HG03558 (cell line): ENCODE measurements around the gene ASB10.

Experiments used
- ATAC-seq: cut with Tn5 transposase; IDR thresholded peaks from one replicate; pipeline ENCODE4 v1.9.1; 2021; ENCODE audit warnings: moderate number of reproducible peaks; ENCODE audit not compliant: unreplicated experiment; ENCODE audit errors: extremely low read depth

Gene ASB10

DNA sequence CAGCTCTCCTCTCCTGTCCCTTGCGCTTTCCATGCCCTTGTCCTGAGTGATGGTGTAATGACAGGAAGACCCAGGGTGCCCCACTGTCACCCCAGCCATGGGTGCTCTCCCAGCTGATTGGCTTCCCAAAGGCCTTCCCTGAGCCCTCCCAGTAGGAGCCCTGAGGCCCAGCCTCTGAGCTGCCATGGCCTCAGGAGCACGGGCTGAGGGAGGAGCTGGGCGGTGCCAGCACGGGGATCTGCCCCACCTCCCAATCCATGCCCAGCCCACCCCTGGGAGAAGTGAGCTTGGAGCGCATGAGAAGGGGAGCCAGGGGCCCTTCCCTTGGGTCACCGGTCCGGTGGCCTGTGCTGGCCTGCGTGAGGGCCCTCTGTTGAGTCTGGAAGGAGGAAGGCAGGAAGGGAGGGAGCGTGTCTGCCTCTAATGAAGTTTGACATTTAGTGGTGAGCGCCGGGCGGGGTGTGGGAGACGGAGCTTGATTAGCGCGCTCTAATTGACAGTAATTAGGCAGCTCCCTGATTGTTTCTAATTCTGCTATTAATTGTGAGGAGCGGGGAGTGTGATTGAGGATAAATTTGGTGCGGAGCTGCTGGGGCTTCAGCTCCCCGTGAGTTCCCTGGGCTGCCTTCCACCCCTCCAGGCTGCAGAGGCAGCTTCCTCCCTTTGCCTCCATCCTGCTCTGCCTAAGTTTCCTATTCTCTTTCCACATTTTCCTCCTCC lies 47.8 kb downstream of the ASB10 start:
- no peak for ATAC-seq

- ATAC-seq, result no peak
Measured at GRCh38 chr7:151138153-151138851, 48.7 kb downstream of the ASB10 start.

- ATAC-seq, result no peak
Measured at GRCh38 chr7:151137791-151138152, 49.3 kb downstream of the ASB10 start.

- no peak for ATAC-seq
Measured at GRCh38 chr7:151137076-151137675, 49.9 kb downstream of the ASB10 start.

- ATAC-seq, result no peak
Measured at GRCh38 chr7:151135866-151136843, 50.9 kb downstream of the ASB10 start.

DNA sequence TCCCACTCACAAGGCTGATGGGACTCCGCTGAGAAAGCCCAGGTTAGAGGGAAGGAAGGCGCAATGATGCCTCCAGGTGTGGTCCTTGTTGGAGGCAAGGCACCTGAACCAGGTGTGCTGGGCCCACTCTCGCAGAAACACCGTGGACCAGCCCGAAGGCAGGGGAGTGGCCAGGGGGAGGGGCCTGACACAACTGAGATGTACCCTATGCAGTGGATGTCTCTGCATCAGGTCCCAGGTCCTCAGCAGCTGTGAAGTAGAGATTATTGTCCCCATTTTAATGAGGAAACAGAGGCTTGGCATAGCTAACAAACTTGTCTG lies 51.6 kb downstream of the ASB10 start:
- no peak for ATAC-seq

DNA sequence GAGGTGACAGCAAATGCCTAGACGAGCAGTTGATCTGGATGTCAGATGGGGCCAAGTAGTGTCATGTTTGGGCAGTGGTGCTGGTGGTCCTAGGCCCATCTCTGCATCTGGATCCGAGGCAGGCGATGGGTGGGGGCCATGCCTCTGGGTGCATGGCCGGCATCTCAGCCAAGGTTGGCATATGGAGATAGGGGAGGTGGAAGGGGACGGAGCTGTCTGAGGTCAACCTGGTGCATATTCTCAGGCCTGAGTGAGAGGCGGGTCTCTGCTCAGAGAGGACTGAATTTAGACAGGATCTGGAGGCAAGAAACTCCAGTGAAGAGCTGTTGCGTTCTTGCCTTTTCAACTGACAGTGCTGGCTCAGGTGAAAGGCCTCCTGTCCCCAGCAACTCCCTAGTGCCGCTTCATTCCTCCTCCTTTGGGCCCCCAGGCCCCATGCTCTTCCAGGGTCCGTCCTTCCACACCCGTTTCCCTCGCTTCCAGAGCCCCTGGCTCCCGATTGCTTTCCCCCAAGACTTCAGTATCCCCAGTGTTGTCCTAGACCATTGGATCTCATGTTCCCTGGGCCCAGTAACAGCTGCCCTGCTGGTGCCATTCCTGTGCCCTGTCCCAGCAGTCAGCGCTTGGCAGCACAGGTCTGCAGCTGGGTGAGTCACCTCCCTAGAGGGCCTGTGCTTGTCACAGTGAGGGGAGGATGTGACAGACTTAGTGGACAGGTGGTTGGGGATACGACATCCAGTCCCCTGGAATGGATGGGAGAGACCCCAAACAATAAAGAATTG lies 52.1 kb downstream of the ASB10 start:
- ATAC-seq, result no peak

DNA sequence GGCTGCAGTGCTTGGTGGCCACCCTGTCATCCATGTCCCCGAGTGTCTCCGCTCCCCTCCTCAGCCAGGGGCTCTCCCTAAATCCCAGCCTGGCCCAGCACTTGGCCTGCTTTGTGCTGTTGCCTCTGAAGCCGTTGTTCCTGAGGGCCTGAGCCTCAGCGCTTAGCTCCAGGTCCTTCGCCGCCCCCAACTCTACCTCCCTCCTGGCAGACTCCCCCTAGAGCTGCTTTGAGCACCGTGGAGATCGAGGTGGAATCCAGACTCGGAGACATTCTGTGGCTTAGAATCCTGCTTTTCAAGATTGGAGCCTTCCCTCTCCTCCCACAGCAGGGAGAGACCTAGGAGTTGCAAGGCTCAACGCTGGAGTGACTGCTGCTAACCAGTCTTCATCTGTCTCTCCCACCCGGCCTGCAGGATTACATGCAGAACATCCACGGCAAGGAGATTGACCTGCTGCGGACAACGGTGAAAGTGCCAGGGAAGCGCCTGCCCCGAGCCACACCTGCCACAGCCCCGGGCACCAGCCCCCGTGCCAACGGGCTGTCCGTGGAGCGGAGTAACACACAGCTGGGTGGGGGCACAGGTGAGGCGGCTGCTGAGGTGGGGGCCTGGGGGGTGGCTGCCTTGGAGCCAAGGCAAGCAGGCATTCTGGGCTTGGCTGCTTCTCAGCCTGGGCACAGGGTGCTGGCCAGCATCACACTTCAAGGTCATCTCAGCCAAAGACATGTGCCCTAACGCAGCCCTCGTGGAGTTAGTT lies 52.9 kb downstream of the ASB10 start:
- ATAC-seq, result no peak

DNA sequence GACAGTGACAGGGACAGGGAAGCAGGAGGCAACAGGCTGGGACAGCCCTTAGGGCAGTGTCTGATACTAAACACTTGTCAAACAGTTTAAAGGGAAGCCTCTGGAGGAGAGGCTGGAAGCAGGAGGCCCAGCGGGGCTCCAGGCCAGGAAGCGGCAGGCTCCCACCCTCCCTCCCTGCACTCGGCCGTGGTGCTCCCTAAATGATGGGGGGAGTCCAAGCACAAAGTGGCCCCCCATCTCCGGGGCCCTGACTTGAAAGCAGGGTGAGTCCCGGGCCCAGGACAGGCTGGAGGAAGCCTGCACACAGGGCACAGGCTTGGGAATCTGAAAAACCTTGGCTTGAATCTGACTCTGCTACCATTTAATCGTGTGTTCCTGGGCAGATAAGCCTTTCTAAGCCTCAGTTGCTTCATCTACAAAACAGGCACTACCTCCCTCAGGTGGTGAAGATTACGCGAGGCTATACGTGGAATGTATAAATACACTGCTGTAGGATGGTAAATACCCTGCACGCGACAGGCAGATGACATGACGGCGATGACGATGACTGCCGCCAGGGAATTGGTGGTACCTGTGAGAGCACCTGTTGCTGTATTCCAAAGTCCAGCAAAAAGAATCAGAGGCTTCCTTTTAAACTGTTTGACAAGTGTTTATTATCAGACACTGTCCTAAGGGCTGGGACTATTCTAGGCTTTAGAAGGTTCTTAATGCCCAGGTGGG lies 53.6 kb downstream of the ASB10 start:
- ATAC-seq, result no peak

DNA sequence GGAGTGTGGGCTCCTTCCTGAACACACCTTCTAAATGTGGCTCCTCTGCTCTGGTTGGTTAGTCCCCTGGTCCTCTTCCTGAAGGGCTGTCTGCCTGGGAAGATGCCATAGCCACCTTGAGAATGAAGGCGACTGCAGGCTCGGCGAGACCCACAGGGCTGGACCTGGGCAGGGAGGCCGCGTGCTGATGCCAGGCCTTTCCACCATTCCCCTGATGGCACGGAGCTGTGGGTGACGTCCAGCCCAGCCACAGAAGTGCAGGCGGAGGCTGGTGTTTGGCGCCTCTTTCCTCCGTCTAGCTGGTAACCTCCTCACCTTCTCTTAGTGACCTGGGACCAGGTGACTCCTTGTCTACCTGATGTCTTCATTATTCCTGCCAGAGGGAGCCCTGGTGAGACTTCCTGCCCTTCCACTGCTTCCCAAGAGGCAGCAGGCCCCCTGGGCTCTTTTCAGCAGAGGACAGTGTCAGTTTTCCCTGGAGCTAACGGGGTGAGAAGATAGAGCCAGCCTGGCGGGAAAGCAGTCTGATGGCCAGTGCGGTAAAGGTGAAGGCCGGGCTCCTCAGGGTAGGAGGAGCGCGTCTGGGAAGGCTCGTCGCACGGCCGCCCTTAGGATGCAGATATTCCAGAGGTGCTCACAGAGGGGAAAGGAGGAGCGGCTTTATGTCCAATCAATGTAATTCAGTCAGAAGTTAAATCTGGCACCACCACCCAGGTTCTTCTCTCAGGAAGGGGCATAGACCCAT lies 54.4 kb downstream of the ASB10 start:
- ATAC-seq, result no peak

- ATAC-seq, result no peak
Measured at GRCh38 chr7:151131592-151132293, 55.3 kb downstream of the ASB10 start.

DNA sequence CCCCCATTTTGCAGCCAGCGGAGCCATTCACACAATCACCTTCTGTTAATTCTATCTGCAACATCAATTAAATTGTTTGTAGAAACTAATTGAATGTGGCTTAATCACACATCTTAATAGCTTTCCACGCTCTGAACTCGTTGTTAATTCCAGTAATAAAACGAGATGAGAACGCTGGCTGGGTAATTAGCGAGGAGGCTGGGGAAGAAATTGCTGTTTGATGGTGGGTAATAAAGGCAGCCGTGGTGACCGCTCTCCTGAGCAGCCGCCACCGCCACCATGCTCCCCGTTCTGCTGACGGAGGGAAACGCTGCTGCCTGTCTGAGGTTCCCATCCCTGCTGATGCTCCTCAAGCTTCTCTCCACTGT lies 55.8 kb downstream of the ASB10 start:
- ATAC-seq, result no peak

GRCh38 chr7:151130741-151131157 lies 56.3 kb downstream of the ASB10 start:
- no peak for ATAC-seq

DNA sequence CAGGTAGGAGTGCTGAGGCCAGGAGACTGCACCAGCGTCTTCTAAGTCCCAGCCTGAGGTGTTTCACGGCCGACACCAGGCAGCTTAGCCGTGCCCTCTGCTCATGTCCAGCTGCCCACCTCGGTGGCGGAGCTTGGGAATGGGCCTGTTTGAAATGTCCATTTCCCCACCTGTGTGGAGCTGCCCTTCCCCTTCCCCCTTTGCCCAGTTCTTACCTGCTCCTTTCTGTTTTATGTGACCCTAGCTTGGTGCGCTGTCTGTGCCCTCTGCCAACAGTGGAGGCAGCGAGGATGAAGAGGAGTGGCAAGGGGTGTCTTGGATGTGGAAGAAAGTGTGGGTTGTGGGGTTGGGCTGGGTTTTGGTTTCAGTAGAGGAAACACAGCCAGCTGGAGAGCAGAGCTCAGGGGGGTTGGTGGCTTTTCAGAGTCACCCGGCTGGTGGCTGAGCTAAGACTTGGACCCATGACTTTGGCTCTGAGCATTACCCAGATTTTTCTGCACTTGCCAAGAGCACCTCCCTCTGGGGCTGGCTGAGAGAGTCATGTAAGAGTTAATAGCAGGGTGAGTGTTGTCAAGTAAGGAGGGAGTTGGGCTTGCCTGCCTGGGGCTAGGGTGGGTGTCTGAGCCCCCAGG lies 57.0 kb downstream of the ASB10 start:
- no peak for ATAC-seq

GRCh38 chr7:151129117-151129959 lies 57.7 kb downstream of the ASB10 start:
- ATAC-seq, result no peak

- ATAC-seq, result no peak
Measured at GRCh38 chr7:151128716-151129115, 58.3 kb downstream of the ASB10 start.
